ENCODE data around the gene SIRPA. TPM values are rescaled to one million over a fixed set of nuclear protein-coding genes. Genes with fewer than 3 reads are reported as not detected.
A peak's percentile ranks its signal among the peaks of the same experiment; 100 is the strongest.

SIRPA gene
- total and polyA plus RNA-seq, 2 of the 4 experiments (the other 2 are of a cell fraction): 9.9 to 40.2 TPM

- H3K27ac ChIP-seq (ENCODE audit: insufficient read depth, low read length): no peak overlapping the region
- H4K5ac ChIP-seq (ENCODE audit: low read depth, low read length): no peak overlapping the region
- no peaks in the 10 kb centered on the region for H4K20me1 ChIP-seq (ENCODE audit: insufficient read depth, low read length)
- H2BK20ac ChIP-seq (ENCODE audit: low read depth, low read length): no peak overlapping the region
- peaks cover 13% of the 10 kb centered on the region for H3K27me3 ChIP-seq (ENCODE audit: control insufficient read depth, insufficient read depth, low read length)
- no peak overlapping the region for H4K8ac ChIP-seq (ENCODE audit: low read depth in 2 of 2, low read length in 2 of 2)
- no CpG with 5 or more reads among the region's 3 CpGs for WGBS, 2 experiments (ENCODE audit: extremely low coverage in 2 of 2, insufficient read length in 1 of 2)
- no peak overlapping the region for H2AK9ac ChIP-seq (replicated peaks; ENCODE audit: low read depth, low read length, poor library complexity)
- no peak overlapping the region for H3K14ac ChIP-seq (replicated peaks; ENCODE audit: low read depth, low read length)
- peaks cover 1% of the 10 kb centered on the region; the same call in 1 of the 2 replicates for H3K4me1 ChIP-seq (ENCODE audit: control insufficient read depth, insufficient read depth, low read length)
- TF ChIP-seq MAFK (IDR thresholded peaks at IDR 0.05; ENCODE audit: low read depth, low read length) (no peak), NFE2L2 (IDR thresholded peaks at IDR 0.05; ENCODE audit: low read depth, low read length) (peak; percentile 73)
- no peak overlapping the region for H3K56ac ChIP-seq (ENCODE audit: extremely low read depth, insufficient read depth, low read length)
- dilution Hi-C loops (cut with HindIII; ENCODE audit: low sequenced_read_pairs, unreplicated experiment) (no loop called here), in situ Hi-C loops (cut with MboI; ENCODE audit: low sequenced_read_pairs) (no loop called here), intact Hi-C loops (cut with micrococcal nuclease) (no loop called here)
- H2BK5ac ChIP-seq (ENCODE audit: low read depth, low read length, poor library complexity, severe bottlenecking): no peak overlapping the region
- no peak overlapping the region for H2BK15ac ChIP-seq (ENCODE audit: low read depth, low read length)
- no peaks in the 10 kb centered on the region for H3K36me3 ChIP-seq (ENCODE audit: control insufficient read depth, insufficient read depth, low read length)
- H3K4ac ChIP-seq (ENCODE audit: low read depth, low read length): no peak overlapping the region
- H3K9me3 ChIP-seq (ENCODE audit: control insufficient read depth, insufficient read depth, low read length): 0 out of 2 replicates have a peak, but pooled peaks cover under 1% of the 10 kb centered on the region
- no TSS peak for BruUV-seq (replicated peaks)
- no peak overlapping the region for H2AK5ac ChIP-seq (ENCODE audit: low read depth, low read length)
- peak overlapping the region; percentile 10 for H2AFZ ChIP-seq (replicated peaks; ENCODE audit: low read length, poor library complexity)
- no peaks in the 10 kb centered on the region for H3K79me1 ChIP-seq (ENCODE audit: low read depth in 1 of 2, low read length in 2 of 2)
- no peak overlapping the region for H3K23ac ChIP-seq (ENCODE audit: low read depth, low read length)
- POLR2A ChIA-PET (ENCODE audit: unreplicated experiment): no interaction called here
- H2BK120ac ChIP-seq (ENCODE audit: low read depth, low read length): no peak overlapping the region
- H3K18ac ChIP-seq (ENCODE audit: low read depth, low read length): no peak overlapping the region
- ATAC-seq (ENCODE audit: low read depth) (peak; percentile 35; the same call in 1 of the 2 replicates), DNase-seq (no peak)
- no peak overlapping the region for H3K4me2 ChIP-seq (ENCODE audit: low read depth, low read length)
- CTCF ChIA-PET: interaction anchor here (1.0 kb wide), 1 partner anchor 65 kb away, joined by 3 read pairs; no protein-coding TSS in a partner anchor
- H3K9ac ChIP-seq (ENCODE audit: low read depth, low read length): no peak overlapping the region
- no peak overlapping the region for H3K4me3 ChIP-seq (ENCODE audit: insufficient read depth, low read depth, low read length)
- H3K9me1 ChIP-seq (ENCODE audit: insufficient read depth, low read length): no peaks in the 10 kb centered on the region
- H4K91ac ChIP-seq (ENCODE audit: insufficient read depth, low read depth, low read length): no peak overlapping the region
These were observed 27.5 kb upstream of the SIRPA start for GRCh38 chr20:1867495-1868260.
